ENCODE measurements around the gene SEPTIN1. TPM values are rescaled to one million over a fixed set of nuclear protein-coding genes. Genes with fewer than 3 reads are reported as not detected.

The SEPTIN1 gene
- total and polyA plus RNA-seq, 2 of the 13 experiments (the other 11 are each of a cell fraction or from before 2014, with no cell fraction given), result 0.18 to 0.67 TPM

DNA sequence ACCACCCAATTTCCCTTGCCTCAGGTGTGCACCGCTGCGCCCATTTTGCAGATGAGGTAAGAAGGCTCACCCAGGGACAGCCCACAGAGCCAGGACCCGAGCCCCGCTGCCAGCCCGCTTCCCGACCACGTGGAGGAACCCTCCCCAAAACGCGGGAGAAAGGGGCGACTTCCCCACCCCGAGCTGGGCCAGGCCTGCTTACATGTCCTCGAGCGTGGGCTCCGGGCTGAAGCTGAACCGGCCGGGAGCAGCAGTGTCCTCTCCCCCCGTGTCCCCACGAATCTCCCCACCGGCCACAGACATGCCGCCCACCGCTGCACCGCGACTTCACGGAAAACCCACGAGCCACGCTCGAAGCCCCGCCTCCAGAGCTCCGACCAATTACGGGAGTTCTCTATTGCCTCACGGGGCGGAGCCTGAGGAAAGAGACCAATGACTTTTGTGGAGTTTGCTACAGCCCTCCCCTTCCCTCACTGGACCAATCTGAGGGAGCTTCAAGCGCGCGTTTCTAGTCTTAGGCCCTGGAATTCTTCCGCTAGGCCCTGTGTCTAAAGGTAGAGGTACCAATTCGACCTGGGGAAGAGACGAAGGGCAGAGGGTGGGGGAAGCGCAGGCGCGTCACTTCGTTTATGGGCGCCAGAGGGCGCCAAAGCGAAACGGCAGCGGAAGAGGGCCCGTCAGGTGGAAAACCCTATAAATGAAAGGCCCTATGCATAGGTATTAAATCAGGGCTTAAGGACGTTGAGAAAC is 47.5 kb upstream of the SEPTIN1 start, which contains the start of gene DCTPP1 (continued):
- TF ChIP-seq BCL3 (CRISPR knock-in tag; IDR thresholded peaks at IDR 0.05) (no peak; the same call in 1 of the 2 replicates), ZC3H13 (CRISPR knock-in tag; IDR thresholded peaks at IDR 0.05) (peak; percentile 82; the same call in 1 of the 2 replicates), MLLT10 (CRISPR knock-in tag; IDR thresholded peaks at IDR 0.05) (no peak), HOXA5 (CRISPR knock-in tag; IDR thresholded peaks at IDR 0.05) (peak; percentile 70; the same call in 1 of the 2 replicates), SP5 (CRISPR knock-in tag; IDR thresholded peaks at IDR 0.05; ENCODE audit: borderline replicate concordance, low read depth) (peak; percentile 45; the same call in 1 of the 2 replicates), ZNF792 (CRISPR knock-in tag; IDR thresholded peaks at IDR 0.05) (peak; percentile 82), TOPORS (CRISPR knock-in tag; IDR thresholded peaks at IDR 0.05) (peak; percentile 95), KDM1A (CRISPR knock-in tag; IDR thresholded peaks at IDR 0.05) (0 out of 2 replicates have a peak, but pooled peaks have one; percentile 45), ZBTB40 (IDR thresholded peaks at IDR 0.05) (no peak), ZBTB40 (CRISPR knock-in tag; IDR thresholded peaks at IDR 0.05) (no peak; the same call in 1 of the 2 replicates), ZNF678 (CRISPR knock-in tag; IDR thresholded peaks at IDR 0.05) (peak; percentile 88; the same call in 1 of the 2 replicates)
- TF ChIP-seq, protein P1, sequence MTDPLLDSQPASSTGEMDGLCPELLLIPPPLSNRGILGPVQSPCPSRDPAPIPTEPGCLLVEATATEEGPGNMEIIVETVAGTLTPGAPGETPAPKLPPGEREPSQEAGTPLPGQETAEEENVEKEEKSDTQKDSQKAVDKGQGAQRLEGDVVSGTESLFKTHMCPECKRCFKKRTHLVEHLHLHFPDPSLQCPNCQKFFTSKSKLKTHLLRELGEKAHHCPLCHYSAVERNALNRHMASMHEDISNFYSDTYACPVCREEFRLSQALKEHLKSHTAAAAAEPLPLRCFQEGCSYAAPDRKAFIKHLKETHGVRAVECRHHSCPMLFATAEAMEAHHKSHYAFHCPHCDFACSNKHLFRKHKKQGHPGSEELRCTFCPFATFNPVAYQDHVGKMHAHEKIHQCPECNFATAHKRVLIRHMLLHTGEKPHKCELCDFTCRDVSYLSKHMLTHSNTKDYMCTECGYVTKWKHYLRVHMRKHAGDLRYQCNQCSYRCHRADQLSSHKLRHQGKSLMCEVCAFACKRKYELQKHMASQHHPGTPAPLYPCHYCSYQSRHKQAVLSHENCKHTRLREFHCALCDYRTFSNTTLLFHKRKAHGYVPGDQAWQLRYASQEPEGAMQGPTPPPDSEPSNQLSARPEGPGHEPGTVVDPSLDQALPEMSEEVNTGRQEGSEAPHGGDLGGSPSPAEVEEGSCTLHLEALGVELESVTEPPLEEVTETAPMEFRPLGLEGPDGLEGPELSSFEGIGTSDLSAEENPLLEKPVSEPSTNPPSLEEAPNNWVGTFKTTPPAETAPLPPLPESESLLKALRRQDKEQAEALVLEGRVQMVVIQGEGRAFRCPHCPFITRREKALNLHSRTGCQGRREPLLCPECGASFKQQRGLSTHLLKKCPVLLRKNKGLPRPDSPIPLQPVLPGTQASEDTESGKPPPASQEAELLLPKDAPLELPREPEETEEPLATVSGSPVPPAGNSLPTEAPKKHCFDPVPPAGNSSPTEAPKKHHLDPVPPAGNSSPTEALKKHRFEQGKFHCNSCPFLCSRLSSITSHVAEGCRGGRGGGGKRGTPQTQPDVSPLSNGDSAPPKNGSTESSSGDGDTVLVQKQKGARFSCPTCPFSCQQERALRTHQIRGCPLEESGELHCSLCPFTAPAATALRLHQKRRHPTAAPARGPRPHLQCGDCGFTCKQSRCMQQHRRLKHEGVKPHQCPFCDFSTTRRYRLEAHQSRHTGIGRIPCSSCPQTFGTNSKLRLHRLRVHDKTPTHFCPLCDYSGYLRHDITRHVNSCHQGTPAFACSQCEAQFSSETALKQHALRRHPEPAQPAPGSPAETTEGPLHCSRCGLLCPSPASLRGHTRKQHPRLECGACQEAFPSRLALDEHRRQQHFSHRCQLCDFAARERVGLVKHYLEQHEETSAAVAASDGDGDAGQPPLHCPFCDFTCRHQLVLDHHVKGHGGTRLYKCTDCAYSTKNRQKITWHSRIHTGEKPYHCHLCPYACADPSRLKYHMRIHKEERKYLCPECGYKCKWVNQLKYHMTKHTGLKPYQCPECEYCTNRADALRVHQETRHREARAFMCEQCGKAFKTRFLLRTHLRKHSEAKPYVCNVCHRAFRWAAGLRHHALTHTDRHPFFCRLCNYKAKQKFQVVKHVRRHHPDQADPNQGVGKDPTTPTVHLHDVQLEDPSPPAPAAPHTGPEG (CRISPR knock-in tag; IDR thresholded peaks at IDR 0.05), result peak; percentile 90
